ENCODE results near the gene PRC1. TPM values are rescaled to one million over a fixed set of nuclear protein-coding genes. Genes with fewer than 3 reads are reported as not detected.
A peak's percentile ranks its signal among the peaks of the same experiment; 100 is the strongest.

Gene PRC1
- total and polyA plus RNA-seq, 7 donors, result 1.8 to 44.2 (median 9.6) TPM

- H3K4me3 ChIP-seq, result peak overlapping the region; percentile 50 to 77 (median 62)
- intact Hi-C loops (cut with DNase I), result loop anchor here (2.0 to 5.0 kb wide), 2 partner anchors 38 to 315 kb away; partner anchors contain the start of gene PRC1
- H3K9me3 ChIP-seq, result no peaks in the 10 kb centered on the region
- H3K36me3 ChIP-seq, result peaks cover 10 to 35% (median 24%) of the 10 kb centered on the region in 4 donors
- H3K27ac ChIP-seq, result peak overlapping the region; percentile 78 to 86 (median 81)
- H3K4me1 ChIP-seq, result peaks cover 0 to 56% (median 49%) of the 10 kb centered on the region in 4 donors
- DNase-seq, result no peak
- H3K27me3 ChIP-seq, result no peaks in the 10 kb centered on the region
- TF ChIP-seq POLR2AphosphoS5 (IDR thresholded peaks at IDR 0.05), result no peak
- TF ChIP-seq EP300 (IDR thresholded peaks at IDR 0.05), result no peak
- no peak for TF ChIP-seq POLR2A (IDR thresholded peaks at IDR 0.05)
- TF ChIP-seq, protein P1, sequence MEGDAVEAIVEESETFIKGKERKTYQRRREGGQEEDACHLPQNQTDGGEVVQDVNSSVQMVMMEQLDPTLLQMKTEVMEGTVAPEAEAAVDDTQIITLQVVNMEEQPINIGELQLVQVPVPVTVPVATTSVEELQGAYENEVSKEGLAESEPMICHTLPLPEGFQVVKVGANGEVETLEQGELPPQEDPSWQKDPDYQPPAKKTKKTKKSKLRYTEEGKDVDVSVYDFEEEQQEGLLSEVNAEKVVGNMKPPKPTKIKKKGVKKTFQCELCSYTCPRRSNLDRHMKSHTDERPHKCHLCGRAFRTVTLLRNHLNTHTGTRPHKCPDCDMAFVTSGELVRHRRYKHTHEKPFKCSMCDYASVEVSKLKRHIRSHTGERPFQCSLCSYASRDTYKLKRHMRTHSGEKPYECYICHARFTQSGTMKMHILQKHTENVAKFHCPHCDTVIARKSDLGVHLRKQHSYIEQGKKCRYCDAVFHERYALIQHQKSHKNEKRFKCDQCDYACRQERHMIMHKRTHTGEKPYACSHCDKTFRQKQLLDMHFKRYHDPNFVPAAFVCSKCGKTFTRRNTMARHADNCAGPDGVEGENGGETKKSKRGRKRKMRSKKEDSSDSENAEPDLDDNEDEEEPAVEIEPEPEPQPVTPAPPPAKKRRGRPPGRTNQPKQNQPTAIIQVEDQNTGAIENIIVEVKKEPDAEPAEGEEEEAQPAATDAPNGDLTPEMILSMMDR (IDR thresholded peaks at IDR 0.05), result no peak
- WGBS, 2 donors, result 18 to 53% methylated on average over 63 of the region's 63 CpGs
Measured at GRCh38 chr15:90957031-90957790, 37.1 kb downstream of the PRC1 start.

DNA sequence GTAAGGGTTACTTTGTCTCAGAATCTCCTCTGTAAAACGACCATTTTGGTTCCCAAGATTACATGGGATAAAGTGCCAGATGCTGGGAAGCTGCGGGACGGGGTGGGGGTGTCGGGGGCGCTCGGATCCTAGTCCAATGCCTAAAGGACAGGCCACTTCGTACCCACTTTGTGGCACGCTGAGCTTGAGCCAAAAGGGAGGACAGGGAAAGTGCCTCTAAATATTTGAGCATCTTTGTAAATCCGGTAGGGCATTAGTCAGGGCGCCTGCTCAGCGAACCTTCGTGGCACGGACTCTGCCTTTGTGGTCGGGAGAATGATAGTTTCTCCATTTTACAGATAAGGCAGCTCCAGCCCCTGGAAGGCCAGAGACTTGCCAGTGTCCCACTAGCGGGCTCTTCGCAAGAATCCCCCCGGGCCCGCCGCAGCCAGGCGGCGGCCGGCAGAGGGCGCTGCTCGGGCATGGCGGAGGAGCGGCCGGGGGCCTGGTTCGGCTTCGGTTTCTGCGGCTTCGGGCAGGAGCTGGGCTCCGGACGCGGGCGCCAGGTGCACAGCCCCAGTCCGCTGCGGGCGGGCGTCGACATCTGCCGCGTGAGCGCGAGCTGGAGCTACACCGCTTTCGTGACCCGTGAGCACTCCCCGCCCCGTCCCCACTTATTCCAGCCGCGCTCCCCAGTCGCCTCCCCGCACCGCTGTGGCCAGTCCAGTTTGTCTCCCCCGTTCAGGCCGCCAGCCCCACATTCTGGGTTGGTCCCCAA lies 37.9 kb downstream of the PRC1 start:
- TF ChIP-seq POLR2A (IDR thresholded peaks at IDR 0.05) (no peak), POLR2AphosphoS5 (IDR thresholded peaks at IDR 0.05) (peak in 1 of 4 donors; percentile 21), EP300 (IDR thresholded peaks at IDR 0.05) (no peak)
- TF ChIP-seq, protein P1 (IDR thresholded peaks at IDR 0.05), result peak; percentile 71 to 99 (median 82)
- WGBS, 2 donors, result 6 to 18% methylated on average over 56 of the region's 56 CpGs
- intact Hi-C loops (cut with DNase I), result loop anchor here (2.0 to 5.0 kb wide), 2 partner anchors 38 to 316 kb away; partner anchors contain the start of gene PRC1
- Histone ChIP-seq H3K4me3 (peak overlapping the region; percentile 50 to 77 (median 62)), H3K27me3 (no peaks in the 10 kb centered on the region), H3K36me3 (peaks cover 8 to 31% (median 23%) of the 10 kb centered on the region in 4 donors), H3K9me3 (no peaks in the 10 kb centered on the region), H3K4me1 (peaks cover 0 to 56% (median 49%) of the 10 kb centered on the region in 4 donors), H3K27ac (peak overlapping the region; percentile 78 to 86 (median 81))
- peak; percentile 87 for DNase-seq

GRCh38 chr15:90955624-90956273 lies 38.6 kb downstream of the PRC1 start:
- Histone ChIP-seq H3K9me3 (no peaks in the 10 kb centered on the region), H3K4me1 (peaks cover 0 to 55% (median 49%) of the 10 kb centered on the region in 4 donors), H3K27ac (peak overlapping the region in 2 of 4 donors; percentile 81 to 95), H3K36me3 (peaks cover 7 to 32% (median 23%) of the 10 kb centered on the region in 4 donors), H3K27me3 (no peaks in the 10 kb centered on the region), H3K4me3 (peak overlapping the region in 3 of 4 donors; percentile 87 to 93 (median 90))
- intact Hi-C loops (cut with DNase I), result loop anchor here (2.0 to 5.0 kb wide), 3 partner anchors 39 to 317 kb away; partner anchors contain the start of gene PRC1
- DNase-seq, result no peak
- WGBS, 2 donors, result 18 to 63% methylated on average over 20 of the region's 20 CpGs
- TF ChIP-seq, protein P1 (IDR thresholded peaks at IDR 0.05), result no peak

DNA sequence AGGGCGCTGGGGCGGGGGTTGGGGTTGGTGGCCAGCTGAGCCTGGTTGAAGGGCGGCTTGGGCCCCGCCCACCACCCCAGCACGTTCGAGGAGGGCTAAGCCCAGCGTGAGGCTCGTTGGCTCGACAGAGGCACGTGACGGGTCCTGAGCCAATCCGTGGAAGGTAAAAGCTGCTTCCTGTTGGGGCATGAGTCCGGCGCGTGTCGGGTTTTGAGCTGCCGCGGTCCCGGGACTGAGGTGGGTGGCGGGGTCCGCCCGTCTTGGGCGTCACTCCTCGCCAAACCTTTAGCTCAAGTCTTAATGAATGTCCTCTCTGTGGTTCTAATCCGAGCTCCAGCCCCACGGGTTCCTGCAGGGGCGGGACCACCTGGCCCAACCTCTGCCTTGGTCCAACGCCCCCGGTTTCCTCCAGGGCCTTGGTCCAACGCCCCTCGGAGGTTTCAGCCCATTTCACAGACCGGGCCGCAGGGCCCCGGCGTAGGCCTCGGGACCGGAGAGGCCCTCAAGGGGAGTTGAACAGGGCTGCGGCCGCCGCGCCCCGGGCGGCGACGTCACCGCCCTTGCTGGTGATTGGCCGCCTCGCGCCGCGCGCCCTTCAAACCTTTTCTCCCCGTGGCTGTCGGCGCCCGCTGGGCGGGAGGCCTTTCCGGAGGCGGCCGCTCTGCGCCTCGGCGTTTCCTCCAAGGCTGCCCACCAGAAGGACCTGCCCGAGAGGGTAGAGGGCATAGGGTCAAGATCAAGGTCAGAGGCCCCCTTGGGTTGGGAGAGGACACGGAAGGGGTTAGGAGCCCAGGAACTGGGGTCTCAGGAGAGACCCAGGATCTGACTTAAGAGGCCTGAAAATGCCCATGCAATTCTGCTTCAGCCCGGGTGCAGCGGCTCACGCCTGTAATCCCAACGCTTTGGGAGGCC lies 39.4 kb downstream of the PRC1 start, which contains the start of gene RCCD1:
RCCD1 (plus strand) TSS at position 173 of the 912 bp plus-strand sequence. CDS start 1,851 bp downstream, outside the sequence.
- Histone ChIP-seq H3K9me3 (no peaks in the 10 kb centered on the region), H3K4me1 (peaks cover 0 to 48% (median 41%) of the 10 kb centered on the region in 4 donors), H3K27me3 (no peaks in the 10 kb centered on the region), H3K36me3 (peaks cover 7 to 40% (median 25%) of the 10 kb centered on the region in 4 donors), H3K27ac (peak within 1 kb of the TSS; percentile 95 to 99 (median 96)), H3K4me3 (peak within 1 kb of the TSS; percentile 81 to 93 (median 88))
- 1 to 2% methylated on average over 69 of the region's 69 CpGs for WGBS, 2 donors
- TF ChIP-seq POLR2A (IDR thresholded peaks at IDR 0.05), result peak; percentile 17 to 36
- TF ChIP-seq, protein P1 (IDR thresholded peaks at IDR 0.05), result no peak
- no peak for TF ChIP-seq EP300 (IDR thresholded peaks at IDR 0.05)
- peak; percentile 63 to 87 (median 85) for TF ChIP-seq POLR2AphosphoS5 (IDR thresholded peaks at IDR 0.05)
- peak; percentile 99 for DNase-seq
- intact Hi-C loops (cut with DNase I), result loop anchor here (2.0 to 5.0 kb wide), 2 partner anchors 96 to 317 kb away; no protein-coding TSS in a partner anchor

Measured in sigmoid colon (tissue), 7 donors.